HG02610 (cell line): ENCODE data around the gene SCNN1A.

Source experiments
- ATAC-seq: cut with Tn5 transposase; IDR thresholded peaks from one replicate; pipeline ENCODE4 v1.9.1; 2021; ENCODE audit warnings: mild to moderate bottlenecking, moderate library complexity; ENCODE audit not compliant: unreplicated experiment

SCNN1A gene

DNA sequence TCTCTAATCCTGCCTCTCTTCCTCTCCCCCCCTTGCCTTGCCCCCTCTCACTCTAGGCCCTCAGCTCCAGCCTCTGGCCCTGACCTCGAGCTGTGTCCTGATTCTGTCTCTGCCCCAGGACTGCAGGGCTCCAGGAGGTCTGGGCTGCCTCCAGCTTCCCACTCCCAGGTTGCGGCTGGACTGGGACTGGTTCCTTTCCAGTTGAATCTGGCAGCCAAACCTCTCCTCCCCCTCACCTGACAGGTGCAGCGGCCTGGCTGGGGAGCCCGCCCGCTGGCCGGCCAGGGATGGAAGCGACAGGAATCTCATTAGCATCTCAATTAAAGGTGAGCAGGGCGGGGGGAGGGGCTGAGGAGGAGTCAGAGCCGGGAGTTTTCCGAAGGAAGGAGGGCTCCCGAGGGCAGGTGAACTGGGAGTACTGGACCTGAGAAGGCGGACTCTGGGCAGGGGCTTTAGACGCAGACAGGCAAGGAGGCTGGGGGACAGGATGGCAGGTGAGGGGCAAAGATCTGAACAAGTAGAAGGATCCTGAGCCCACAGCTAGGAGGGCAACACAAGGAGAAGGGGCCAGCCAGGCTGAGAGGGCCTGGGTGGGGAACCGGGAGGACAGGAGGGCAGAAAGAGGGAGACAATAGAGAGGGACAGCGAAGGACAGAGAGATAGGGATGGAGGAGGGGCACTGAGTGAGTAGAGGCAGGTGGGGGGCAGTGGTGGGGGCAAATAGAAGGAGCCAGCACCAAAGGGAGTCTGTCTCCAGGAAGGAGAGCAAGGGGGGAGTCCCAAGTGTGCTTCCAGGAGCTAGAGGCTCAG lies at the start of gene SCNN1A:
SCNN1A (minus strand) TSS at position 295 of the 810 bp plus-strand sequence. CDS start 780 bp downstream, outside the sequence.
- no peak for ATAC-seq

DNA sequence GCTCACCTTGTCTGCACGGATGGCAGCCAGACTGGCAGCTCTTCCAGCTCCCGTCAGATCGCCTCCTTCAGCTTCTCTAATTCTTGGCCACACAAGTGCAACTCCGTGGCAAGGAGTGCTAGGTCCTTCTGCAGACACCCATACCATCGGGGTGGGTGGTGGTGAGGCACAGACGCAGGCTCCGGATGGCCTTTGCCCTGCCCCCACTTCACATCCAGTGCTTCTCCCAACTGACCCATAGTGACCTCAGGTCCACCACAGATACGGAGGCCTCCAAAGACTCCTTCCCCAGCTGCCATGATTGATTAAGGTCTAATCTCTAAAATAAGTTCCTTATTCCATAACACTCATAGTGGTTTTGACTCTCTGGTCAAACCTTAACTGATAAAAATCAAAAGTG lies 49.5 kb upstream of the SCNN1A start:
- no peak for ATAC-seq

- ATAC-seq, result no peak
These were observed 48.6 kb upstream of the SCNN1A start for GRCh38 chr12:6424008-6424347.

DNA sequence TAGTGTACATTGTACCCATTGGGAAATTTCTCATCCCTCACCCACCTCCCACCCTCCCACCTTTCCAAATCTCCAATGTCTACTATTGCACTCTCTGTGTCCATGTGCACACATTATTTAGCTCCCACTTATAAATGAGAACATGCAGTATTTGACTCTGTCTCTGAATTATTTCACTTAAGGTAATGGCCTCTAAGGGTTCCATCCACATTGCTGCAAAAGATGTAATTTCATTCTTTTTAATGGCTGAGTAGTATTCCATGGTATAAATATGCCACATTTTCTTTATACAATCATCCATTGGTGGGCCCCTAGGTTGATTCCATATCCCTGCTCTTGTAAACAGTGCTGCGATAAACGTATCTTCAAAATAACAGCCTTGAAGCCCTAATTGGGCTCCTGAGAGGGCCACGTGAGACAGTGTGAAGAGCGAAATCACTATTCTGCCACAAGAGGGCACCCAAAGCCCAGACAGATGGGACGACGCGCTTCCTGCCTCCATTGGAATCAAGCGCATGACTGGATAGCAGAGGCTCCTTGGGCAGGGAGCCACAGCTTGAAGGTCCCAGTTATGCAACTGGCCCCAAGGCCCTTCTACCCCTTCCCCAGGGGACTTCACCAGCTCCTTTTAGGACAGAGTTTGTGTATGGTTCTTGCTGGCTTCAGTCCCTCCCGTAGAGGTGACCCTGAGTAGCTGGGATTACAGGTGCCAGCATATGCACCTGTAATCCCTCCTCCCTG lies 48.1 kb upstream of the SCNN1A start:
- ATAC-seq, result peak; percentile 35

DNA sequence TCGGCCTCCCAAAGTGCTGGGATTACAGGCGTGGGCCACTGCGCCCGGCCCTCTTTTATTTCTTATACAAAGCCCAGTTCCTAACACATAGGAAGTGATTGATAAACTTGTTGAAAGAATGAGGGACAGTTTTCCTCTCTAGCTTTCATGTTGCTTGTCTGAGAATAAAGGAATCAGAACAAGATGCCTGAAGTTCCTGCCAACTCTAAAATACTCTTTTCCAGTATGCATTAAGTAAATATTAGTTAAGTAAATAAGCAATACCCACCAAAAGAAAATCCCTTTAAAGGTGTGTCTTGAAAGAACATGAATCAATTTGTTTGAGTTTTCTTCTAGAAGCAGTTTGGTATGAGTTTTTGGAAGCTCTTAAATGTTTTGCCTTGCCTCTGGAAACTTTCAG lies 45.0 kb upstream of the SCNN1A start:
- ATAC-seq, result no peak

DNA sequence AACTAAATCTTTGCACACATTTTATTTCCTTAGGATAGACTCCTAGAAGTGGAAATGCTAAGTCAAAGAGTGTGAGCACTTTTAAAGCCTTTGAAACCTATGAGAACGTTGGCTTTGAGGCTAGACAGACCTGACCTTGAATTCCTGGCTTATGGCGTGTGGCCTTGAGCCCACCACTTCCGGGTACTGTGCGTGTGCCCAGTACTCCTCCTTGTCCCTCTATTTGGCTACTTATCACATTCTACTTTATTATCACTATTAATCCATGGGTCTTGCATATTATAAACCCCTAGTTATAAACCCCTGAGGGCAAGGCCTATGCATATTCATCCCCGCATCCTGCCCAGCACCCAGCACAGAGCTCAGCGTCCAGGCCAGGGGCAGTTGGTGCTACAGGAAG lies 43.4 kb upstream of the SCNN1A start:
- no peak for ATAC-seq

DNA sequence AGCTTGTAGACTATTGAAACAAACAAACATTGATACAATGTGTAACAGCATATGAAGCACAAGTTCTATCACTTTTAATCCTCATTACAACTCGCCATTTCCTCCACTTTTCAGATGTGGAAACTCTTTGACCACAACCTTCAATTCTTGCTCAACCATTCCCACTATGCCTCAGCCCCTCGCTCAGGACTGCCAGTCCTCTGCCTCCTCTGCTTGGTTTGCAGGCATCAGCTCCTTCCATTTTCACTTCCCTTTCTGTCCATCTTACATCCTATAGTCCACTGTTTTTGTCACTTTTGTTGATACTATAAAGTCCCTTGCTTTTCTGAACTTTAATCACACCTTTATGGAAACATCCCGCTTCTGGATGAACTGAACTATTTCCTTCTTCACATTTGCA lies 41.2 kb upstream of the SCNN1A start:
- ATAC-seq, result no peak

GRCh38 chr12:6407236-6407954 lies 32.0 kb upstream of the SCNN1A start:
- no peak for ATAC-seq

- ATAC-seq, result no peak
These were observed 30.6 kb upstream of the SCNN1A start for GRCh38 chr12:6405963-6406362.

- no peak for ATAC-seq
These were observed 29.0 kb upstream of the SCNN1A start for GRCh38 chr12:6404390-6404789.

DNA sequence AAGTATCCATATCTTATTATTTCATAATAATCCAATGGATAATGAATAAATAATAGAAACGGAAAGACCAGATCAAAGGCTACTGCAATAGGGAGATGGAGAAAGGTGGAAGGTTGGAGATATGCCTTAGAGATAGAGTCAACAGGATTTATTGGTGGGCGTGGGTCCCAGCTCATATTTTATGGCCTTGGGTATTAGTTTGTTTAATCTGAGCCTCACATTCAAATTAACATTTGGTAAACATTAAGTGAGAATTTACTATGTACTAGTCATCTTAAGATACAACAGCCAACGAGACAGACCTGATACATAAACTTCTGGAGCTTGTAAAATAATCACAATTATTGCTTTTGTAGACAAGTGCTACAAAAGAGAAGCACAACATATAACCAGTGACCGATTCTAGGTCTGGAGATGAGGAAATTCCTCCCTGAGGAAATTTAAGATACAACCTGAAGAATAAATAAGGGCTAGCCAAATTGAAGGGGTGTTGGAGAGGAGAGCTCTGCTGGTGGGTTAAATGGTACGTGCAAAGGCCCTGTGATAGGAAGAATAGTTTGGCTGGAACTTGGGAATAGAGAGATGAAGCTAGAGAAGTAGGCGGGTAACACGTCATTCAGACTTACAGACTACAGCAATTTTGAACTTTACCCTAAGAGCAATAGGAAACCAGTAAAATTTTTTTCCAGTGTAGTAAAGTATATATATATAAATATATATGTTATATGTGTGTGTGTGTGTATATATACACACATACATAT lies 24.7 kb upstream of the SCNN1A start:
- ATAC-seq, result no peak

DNA sequence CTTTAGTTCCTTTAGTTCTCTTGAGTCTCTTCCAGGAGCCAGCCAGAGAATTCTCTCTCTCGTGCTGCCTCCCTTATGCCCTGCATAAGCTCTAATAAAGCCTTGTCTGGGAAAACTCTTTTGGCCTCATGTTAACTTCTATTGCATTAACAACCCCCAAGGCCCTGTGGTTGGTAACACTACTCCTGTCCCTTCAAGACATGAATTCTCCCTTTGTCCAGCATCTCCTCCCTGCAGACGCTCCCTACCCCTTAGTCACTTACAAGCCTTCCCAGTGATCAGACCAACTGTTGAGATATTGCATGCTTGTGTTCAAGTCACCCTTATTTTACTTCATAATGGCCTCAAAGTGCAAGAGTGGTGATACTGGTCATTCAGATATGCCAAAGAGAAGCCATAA lies 20.7 kb upstream of the SCNN1A start:
- ATAC-seq, result no peak

- ATAC-seq, result no peak
These were observed 19.0 kb upstream of the SCNN1A start for GRCh38 chr12:6394398-6394797.

DNA sequence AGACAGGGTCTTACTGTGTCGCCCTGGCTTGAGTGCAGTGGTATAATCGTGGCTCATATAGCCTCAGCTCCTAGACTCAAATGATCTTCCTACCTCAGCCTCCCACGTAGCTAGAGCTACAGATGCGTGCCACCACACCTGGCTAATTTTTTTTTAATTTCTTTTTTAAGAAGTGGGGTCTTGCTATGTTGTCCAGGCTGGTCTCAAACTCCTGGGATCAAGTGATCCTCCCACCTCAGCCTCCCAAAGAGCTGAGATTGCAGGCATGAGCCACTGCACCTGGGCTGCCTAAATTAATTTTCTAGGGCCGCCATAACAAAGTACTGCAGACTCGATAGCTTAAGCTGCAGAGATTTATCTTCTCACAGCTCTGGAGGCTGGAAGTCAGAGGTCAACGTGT lies 17.7 kb upstream of the SCNN1A start:
- no peak for ATAC-seq

DNA sequence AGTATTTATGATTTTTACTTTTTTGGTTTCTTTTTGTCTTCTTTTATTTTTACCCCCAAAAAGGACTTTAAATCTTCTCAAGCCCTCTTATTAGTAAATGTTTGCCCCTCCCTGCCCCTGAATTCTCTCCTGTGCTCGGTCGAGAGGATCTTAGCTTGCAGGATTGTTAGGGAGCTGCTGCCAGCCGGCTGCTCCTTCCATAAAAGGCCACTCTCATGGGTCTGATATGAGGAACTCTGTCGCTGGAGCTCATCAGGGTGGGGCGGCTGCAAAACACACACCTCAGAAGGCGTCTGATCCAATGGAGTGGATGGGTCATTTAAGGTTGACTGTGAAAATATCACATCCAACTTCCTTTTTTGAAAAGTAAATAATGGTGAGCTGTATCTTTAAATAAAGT lies 17.1 kb upstream of the SCNN1A start:
- ATAC-seq, result no peak

GRCh38 chr12:6391013-6391412 lies 15.7 kb upstream of the SCNN1A start:
- no peak for ATAC-seq

- no peak for ATAC-seq
These were observed 14.9 kb upstream of the SCNN1A start for GRCh38 chr12:6390084-6390799.

DNA sequence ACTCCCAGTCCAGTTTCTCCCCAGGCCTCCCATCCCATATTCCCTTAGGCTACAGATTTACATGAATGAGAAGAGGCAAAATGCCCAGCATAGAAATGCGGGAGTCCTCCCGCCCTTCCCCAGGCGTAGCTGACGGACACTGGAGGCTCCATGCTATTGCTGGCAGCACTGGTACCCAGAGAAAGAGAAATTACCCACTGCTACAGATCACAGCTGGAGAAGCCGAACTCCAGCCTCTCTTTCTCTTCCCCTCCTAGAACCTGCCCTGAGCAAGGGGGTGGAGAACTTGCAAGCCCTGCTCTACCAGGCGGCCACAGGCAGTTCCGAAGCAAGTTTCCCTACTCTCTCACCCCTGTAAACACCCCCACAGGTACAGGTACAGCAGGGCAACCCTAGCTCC lies 12.2 kb upstream of the SCNN1A start:
- no peak for ATAC-seq

GRCh38 chr12:6386491-6386890 lies 11.1 kb upstream of the SCNN1A start:
- no peak for ATAC-seq

DNA sequence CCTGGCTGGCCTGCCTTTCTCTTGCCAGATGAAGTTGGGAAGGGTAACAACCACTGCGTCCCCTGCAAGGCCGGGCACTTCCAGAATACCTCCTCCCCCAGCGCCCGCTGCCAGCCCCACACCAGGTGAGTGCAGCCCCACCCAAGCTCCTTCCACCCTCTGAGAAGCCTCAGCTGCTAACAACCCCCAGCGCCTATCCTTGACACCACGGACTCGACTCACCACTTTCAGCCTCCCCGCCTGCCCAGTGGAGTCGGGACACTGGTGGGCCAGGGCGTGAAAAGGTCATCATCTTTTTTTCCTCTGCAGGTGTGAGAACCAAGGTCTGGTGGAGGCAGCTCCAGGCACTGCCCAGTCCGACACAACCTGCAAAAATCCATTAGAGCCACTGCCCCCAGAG lies 10.7 kb upstream of the SCNN1A start:
- ATAC-seq, result no peak
